A673 (cell line): ENCODE data around the gene KRTAP19-8. TPM values are rescaled to one million over a fixed set of nuclear protein-coding genes. Genes with fewer than 3 reads are reported as not detected.

ENCODE experiments used
- BruUV-seq: library from RNA; stranded (reverse); fragments of 400-500 nt; replicated peaks from 2 replicates; lab custom pipeline; 2021; lab: Mats Ljungman, UMichigan
- CTCF ChIA-PET: fragments of 300-600 bp; sonication (Branson Sonifier 250); formaldehyde crosslinking; loops from one replicate; lab custom pipeline; 2022; ENCODE audit warnings: antibody characterized with exemption; lab: Charles Lee
- POLR2A ChIA-PET: fragments of 300-600 bp; sonication (Branson Sonifier 250); formaldehyde crosslinking; loops from one replicate; lab custom pipeline; 2022; ENCODE audit warnings: antibody characterized with exemption; ENCODE audit not compliant: low non-redundant PET; lab: Charles Lee
- DNase-seq: peaks from one replicate; pipeline ENCODE4 v3.0.0-alpha.2; 2015; ENCODE audit warnings: low spot score
- H3K27ac ChIP-seq: fragments of 200-600 bp; sonication (generic); 2 replicates; pipeline ENCODE4 v1.5.1; 2016; ENCODE audit warnings: mixed run types, low read depth, mild to moderate bottlenecking, mixed read lengths, antibody characterized with exemption, low read length; ENCODE audit not compliant: poor library complexity, severe bottlenecking
- H3K27me3 ChIP-seq: fragments of 200-600 bp; sonication (generic); replicated peaks from 2 replicates; pipeline ENCODE4 v1.6.1; 2017; ENCODE audit warnings: mixed run types, low read depth, mild to moderate bottlenecking, mixed read lengths, antibody characterized with exemption, low read length; ENCODE audit not compliant: insufficient read depth, poor library complexity
- H3K36me3 ChIP-seq: fragments of 200-600 bp; sonication (generic); 2 replicates; pipeline ENCODE4 v1.6.1; 2016; ENCODE audit warnings: mixed run types, mild to moderate bottlenecking, mixed read lengths, antibody characterized with exemption, low read length; ENCODE audit not compliant: insufficient read depth, poor library complexity, severe bottlenecking
- H3K4me1 ChIP-seq: fragments of 200-600 bp; sonication (generic); 2 replicates; pipeline ENCODE4 v1.6.1; 2017; ENCODE audit warnings: mixed run types, mild to moderate bottlenecking, mixed read lengths, antibody characterized with exemption, low read length; ENCODE audit not compliant: insufficient read depth, poor library complexity, severe bottlenecking
- H3K4me3 ChIP-seq: fragments of 200-600 bp; sonication (generic); 2 replicates; pipeline ENCODE4 v1.5.1; 2016; ENCODE audit warnings: low read depth, mixed run types, mild to moderate bottlenecking, mixed read lengths, low read length; ENCODE audit not compliant: poor library complexity, severe bottlenecking
- H3K9me3 ChIP-seq: fragments of 200-600 bp; sonication (generic); 2 replicates; pipeline ENCODE4 v1.6.1; 2016; ENCODE audit warnings: mixed run types, low read depth, mild to moderate bottlenecking, mixed read lengths, antibody characterized with exemption, low read length; ENCODE audit not compliant: poor library complexity, severe bottlenecking
- EZH2 ChIP-seq: fragments of 200-600 bp; sonication (generic); IDR thresholded peaks from 2 replicates; pipeline ENCODE4 v1.6.1; 2017; ENCODE audit warnings: borderline replicate concordance, low read depth, mild to moderate bottlenecking, mixed read lengths, antibody characterized with exemption, low read length; ENCODE audit not compliant: poor library complexity, severe bottlenecking
- intact Hi-C: fragments of 100-400 bp; cut with micrococcal nuclease; formaldehyde crosslinking; loops from one replicate; pipeline ENCODE4 v1.10.0; 2022; ENCODE audit not compliant: unreplicated experiment
- total RNA-seq: library from RNA; stranded (reverse); gene quantifications from 2 replicates; pipeline ENCODE4 v1.2.3, GENCODE V29; 2021
- TF ChIP-seq, protein P1 (sequence below): fragments of 300-800, 200-600 bp; sonication (generic); conservative IDR thresholded peaks from 2 replicates; pipeline ENCODE4 v1.5.1; 2017; ENCODE audit warnings: low read depth, mild to moderate bottlenecking, antibody characterized with exemption, low read length, moderate library complexity, mixed read lengths

The KRTAP19-8 gene
- total RNA-seq, 1 experiment from 2014 or later: not detected

GRCh38 chr21:30990514-30991262, 47.6 kb downstream of the KRTAP19-8 start:
- H3K27me3 ChIP-seq: no peaks in the 10 kb centered on the region
- ChIA-PET POLR2A (no interaction called here), CTCF (no interaction called here)
- H3K4me1 ChIP-seq: peaks cover 9% of the 10 kb centered on the region
- BruUV-seq: no TSS peak
- H3K4me3 ChIP-seq: no peak overlapping the region
- H3K36me3 ChIP-seq: no peaks in the 10 kb centered on the region
- no peak overlapping the region for H3K27ac ChIP-seq
- intact Hi-C loops: no loop called here
- H3K9me3 ChIP-seq: no peaks in the 10 kb centered on the region
- TF ChIP-seq EZH2: no peak
- TF ChIP-seq, protein P1, sequence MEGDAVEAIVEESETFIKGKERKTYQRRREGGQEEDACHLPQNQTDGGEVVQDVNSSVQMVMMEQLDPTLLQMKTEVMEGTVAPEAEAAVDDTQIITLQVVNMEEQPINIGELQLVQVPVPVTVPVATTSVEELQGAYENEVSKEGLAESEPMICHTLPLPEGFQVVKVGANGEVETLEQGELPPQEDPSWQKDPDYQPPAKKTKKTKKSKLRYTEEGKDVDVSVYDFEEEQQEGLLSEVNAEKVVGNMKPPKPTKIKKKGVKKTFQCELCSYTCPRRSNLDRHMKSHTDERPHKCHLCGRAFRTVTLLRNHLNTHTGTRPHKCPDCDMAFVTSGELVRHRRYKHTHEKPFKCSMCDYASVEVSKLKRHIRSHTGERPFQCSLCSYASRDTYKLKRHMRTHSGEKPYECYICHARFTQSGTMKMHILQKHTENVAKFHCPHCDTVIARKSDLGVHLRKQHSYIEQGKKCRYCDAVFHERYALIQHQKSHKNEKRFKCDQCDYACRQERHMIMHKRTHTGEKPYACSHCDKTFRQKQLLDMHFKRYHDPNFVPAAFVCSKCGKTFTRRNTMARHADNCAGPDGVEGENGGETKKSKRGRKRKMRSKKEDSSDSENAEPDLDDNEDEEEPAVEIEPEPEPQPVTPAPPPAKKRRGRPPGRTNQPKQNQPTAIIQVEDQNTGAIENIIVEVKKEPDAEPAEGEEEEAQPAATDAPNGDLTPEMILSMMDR: no peak
- no peak for DNase-seq

GRCh38 chr21:30988706-30989105, 49.6 kb downstream of the KRTAP19-8 start:
- no TSS peak for BruUV-seq
- no peaks in the 10 kb centered on the region for H3K9me3 ChIP-seq
- no peaks in the 10 kb centered on the region for H3K36me3 ChIP-seq
- no peaks in the 10 kb centered on the region for H3K4me1 ChIP-seq
- H3K4me3 ChIP-seq: no peak overlapping the region
- ChIA-PET POLR2A (no interaction called here), CTCF (no interaction called here)
- H3K27ac ChIP-seq: no peak overlapping the region
- no peak for DNase-seq
- H3K27me3 ChIP-seq: no peaks in the 10 kb centered on the region
- intact Hi-C loops: no loop called here
- TF ChIP-seq, protein P1: no peak
- TF ChIP-seq EZH2: no peak

Other genes with a start within 250 kb of the KRTAP19-8 start
- gene KRTAP8-1, start 225.2 kb downstream of the KRTAP19-8 start, total RNA-seq: not detected in 2 replicates
- gene KRTAP7-1, start 208.7 kb downstream of the KRTAP19-8 start, total RNA-seq: not detected in 2 replicates
- gene KRTAP11-1, start 156.9 kb downstream of the KRTAP19-8 start, total RNA-seq: not detected in 2 replicates